A673 (cell line): ENCODE results near the gene FXYD3. TPM values are rescaled to one million over a fixed set of nuclear protein-coding genes. Genes with fewer than 3 reads are reported as not detected.

ENCODE experiments used
- BruUV-seq: library from RNA; stranded (reverse); fragments of 400-500 nt; replicated peaks from 2 replicates; lab custom pipeline; 2021; lab: Mats Ljungman, UMichigan
- CTCF ChIA-PET: fragments of 300-600 bp; sonication (Branson Sonifier 250); formaldehyde crosslinking; loops from one replicate; lab custom pipeline; 2022; ENCODE audit warnings: antibody characterized with exemption; lab: Charles Lee
- POLR2A ChIA-PET: fragments of 300-600 bp; sonication (Branson Sonifier 250); formaldehyde crosslinking; loops from one replicate; lab custom pipeline; 2022; ENCODE audit warnings: antibody characterized with exemption; ENCODE audit not compliant: low non-redundant PET; lab: Charles Lee
- DNase-seq: peaks from one replicate; pipeline ENCODE4 v3.0.0-alpha.2; 2015; ENCODE audit warnings: low spot score
- H3K27ac ChIP-seq: fragments of 200-600 bp; sonication (generic); 2 replicates; pipeline ENCODE4 v1.5.1; 2016; ENCODE audit warnings: mixed run types, low read depth, mild to moderate bottlenecking, mixed read lengths, antibody characterized with exemption, low read length; ENCODE audit not compliant: poor library complexity, severe bottlenecking
- H3K27me3 ChIP-seq: fragments of 200-600 bp; sonication (generic); replicated peaks from 2 replicates; pipeline ENCODE4 v1.6.1; 2017; ENCODE audit warnings: mixed run types, low read depth, mild to moderate bottlenecking, mixed read lengths, antibody characterized with exemption, low read length; ENCODE audit not compliant: insufficient read depth, poor library complexity
- H3K36me3 ChIP-seq: fragments of 200-600 bp; sonication (generic); 2 replicates; pipeline ENCODE4 v1.6.1; 2016; ENCODE audit warnings: mixed run types, mild to moderate bottlenecking, mixed read lengths, antibody characterized with exemption, low read length; ENCODE audit not compliant: insufficient read depth, poor library complexity, severe bottlenecking
- H3K4me1 ChIP-seq: fragments of 200-600 bp; sonication (generic); 2 replicates; pipeline ENCODE4 v1.6.1; 2017; ENCODE audit warnings: mixed run types, mild to moderate bottlenecking, mixed read lengths, antibody characterized with exemption, low read length; ENCODE audit not compliant: insufficient read depth, poor library complexity, severe bottlenecking
- H3K4me3 ChIP-seq: fragments of 200-600 bp; sonication (generic); 2 replicates; pipeline ENCODE4 v1.5.1; 2016; ENCODE audit warnings: low read depth, mixed run types, mild to moderate bottlenecking, mixed read lengths, low read length; ENCODE audit not compliant: poor library complexity, severe bottlenecking
- H3K9me3 ChIP-seq: fragments of 200-600 bp; sonication (generic); 2 replicates; pipeline ENCODE4 v1.6.1; 2016; ENCODE audit warnings: mixed run types, low read depth, mild to moderate bottlenecking, mixed read lengths, antibody characterized with exemption, low read length; ENCODE audit not compliant: poor library complexity, severe bottlenecking
- CTCF ChIP-seq: fragments of 300-800, 200-600 bp; sonication (generic); conservative IDR thresholded peaks from 2 replicates; pipeline ENCODE4 v1.5.1; 2017; ENCODE audit warnings: low read depth, mild to moderate bottlenecking, antibody characterized with exemption, low read length, moderate library complexity, mixed read lengths
- EZH2 ChIP-seq: fragments of 200-600 bp; sonication (generic); IDR thresholded peaks from 2 replicates; pipeline ENCODE4 v1.6.1; 2017; ENCODE audit warnings: borderline replicate concordance, low read depth, mild to moderate bottlenecking, mixed read lengths, antibody characterized with exemption, low read length; ENCODE audit not compliant: poor library complexity, severe bottlenecking
- intact Hi-C: fragments of 100-400 bp; cut with micrococcal nuclease; formaldehyde crosslinking; loops from one replicate; pipeline ENCODE4 v1.10.0; 2022; ENCODE audit not compliant: unreplicated experiment
- total RNA-seq: library from RNA; stranded (reverse); gene quantifications from 2 replicates; pipeline ENCODE4 v1.2.3, GENCODE V29; 2021

FXYD3 gene
- total RNA-seq, 1 experiment from 2014 or later = not detected

- intact Hi-C loops = loop anchor here (2.0 kb wide), 1 partner anchor 68 kb away; no protein-coding TSS in a partner anchor
- H3K4me3 ChIP-seq = no peak within 1 kb of the TSS
- no peaks in the 10 kb centered on the region for H3K27me3 ChIP-seq
- BruUV-seq = no TSS peak
- no peaks in the 10 kb centered on the region for H3K9me3 ChIP-seq
- no peaks in the 10 kb centered on the region for H3K36me3 ChIP-seq
- H3K4me1 ChIP-seq = no peaks in the 10 kb centered on the region
- H3K27ac ChIP-seq = no peak within 1 kb of the TSS
- POLR2A ChIA-PET = no interaction called here
- no peak for DNase-seq
- TF ChIP-seq CTCF (no peak), EZH2 (no peak)
- CTCF ChIA-PET = interaction anchor here (0.5 to 1.2 kb wide), 2 partner anchors 17 to 20 kb away, joined by 5 to 7 read pairs; no protein-coding TSS in a partner anchor
Observed at GRCh38 chr19:35134601-35135242, 19.1 kb downstream of the FXYD3 start, which contains the start of gene LGI4. Gene LGI4, minus strand, starts transcription at chr19:35135059. Its CDS starts 379 bp downstream, at chr19:35134680.

GRCh38 chr19:35135389-35135909, 19.8 kb downstream of the FXYD3 start:
- no TSS peak for BruUV-seq
- H3K4me3 ChIP-seq = no peak overlapping the region

GRCh38 chr19:35136231-35136630, 20.6 kb downstream of the FXYD3 start:
- no peak for TF ChIP-seq EZH2
- TF ChIP-seq CTCF = no peak

More at GRCh38 chr19:35135389-35135909, 19.8 kb downstream of the FXYD3 start:
- POLR2A ChIA-PET = interaction anchor here (0.7 kb wide), 1 partner anchor 368 kb away, joined by 3 read pairs; no protein-coding TSS in a partner anchor
- no peak for TF ChIP-seq EZH2
- peak; percentile 83 for TF ChIP-seq CTCF
- no peaks in the 10 kb centered on the region for H3K4me1 ChIP-seq
- no peaks in the 10 kb centered on the region for H3K9me3 ChIP-seq
- peak; percentile 72 for DNase-seq
- H3K27ac ChIP-seq = no peak overlapping the region
- H3K27me3 ChIP-seq = no peaks in the 10 kb centered on the region
- CTCF ChIA-PET = interaction anchor here (0.5 to 1.2 kb wide), 2 partner anchors 18 to 21 kb away, joined by 5 to 7 read pairs; no protein-coding TSS in a partner anchor
- intact Hi-C loops = loop anchor here (2.0 kb wide), 1 partner anchor 69 kb away; no protein-coding TSS in a partner anchor
- no peaks in the 10 kb centered on the region for H3K36me3 ChIP-seq

More at GRCh38 chr19:35136231-35136630, 20.6 kb downstream of the FXYD3 start:
- POLR2A ChIA-PET = interaction anchor here (0.7 kb wide), 1 partner anchor 369 kb away, joined by 3 read pairs; no protein-coding TSS in a partner anchor
- no peaks in the 10 kb centered on the region for H3K4me1 ChIP-seq
- H3K27me3 ChIP-seq = no peaks in the 10 kb centered on the region
- no peak for DNase-seq
- intact Hi-C loops = no loop called here
- H3K9me3 ChIP-seq = no peaks in the 10 kb centered on the region
- H3K4me3 ChIP-seq = no peak overlapping the region
- BruUV-seq = no TSS peak
- CTCF ChIA-PET = interaction anchor here (1.2 kb wide), 1 partner anchor 21 kb away, joined by 5 read pairs; no protein-coding TSS in a partner anchor
- no peak overlapping the region for H3K27ac ChIP-seq
- H3K36me3 ChIP-seq = no peaks in the 10 kb centered on the region
